ENCODE data around the gene RNASE7.

RNASE7 gene

GRCh38 chr14:21088687-21089086, 46.5 kb downstream of the RNASE7 start:
- Histone ChIP-seq H3K27me3 (no peaks in the 10 kb centered on the region), H3K36me3 (peaks cover 20 to 88% (median 47%) of the 10 kb centered on the region in 3 donors), H3K9me3 (no peaks in the 10 kb centered on the region), H3K27ac (no peak overlapping the region), H3K4me1 (peaks cover 0 to 11% (median 3%) of the 10 kb centered on the region in 4 donors), H3K4me3 (no peak overlapping the region)
- DNase-seq: no peak
- TF ChIP-seq CTCF (IDR thresholded peaks at IDR 0.05): no peak
- intact Hi-C loops (cut with DNase I; ENCODE audit: low total_unique reads): no loop called here

GRCh38 chr14:21089271-21089670, 47.1 kb downstream of the RNASE7 start:
- H3K4me1 ChIP-seq: peaks cover 0 to 11% (median 3%) of the 10 kb centered on the region in 4 donors
- intact Hi-C loops (cut with DNase I; ENCODE audit: low total_unique reads): no loop called here
- TF ChIP-seq CTCF (IDR thresholded peaks at IDR 0.05): no peak
- H3K4me3 ChIP-seq: no peak overlapping the region
- peaks cover 17 to 83% (median 43%) of the 10 kb centered on the region in 3 donors for H3K36me3 ChIP-seq
- H3K9me3 ChIP-seq: no peaks in the 10 kb centered on the region
- no peak overlapping the region for H3K27ac ChIP-seq
- no peak for DNase-seq
- no peaks in the 10 kb centered on the region for H3K27me3 ChIP-seq

- no peak for DNase-seq
- peaks cover 0 to 11% (median 3%) of the 10 kb centered on the region in 4 donors for H3K4me1 ChIP-seq
- H3K9me3 ChIP-seq: no peaks in the 10 kb centered on the region
- H3K27me3 ChIP-seq: no peaks in the 10 kb centered on the region
- H3K4me3 ChIP-seq: no peak overlapping the region
- TF ChIP-seq CTCF (IDR thresholded peaks at IDR 0.05): no peak
- H3K27ac ChIP-seq: peak overlapping the region in 1 of 2 donors; percentile 15
- intact Hi-C loops (cut with DNase I; ENCODE audit: low total_unique reads): loop anchor here (2.0 to 5.0 kb wide), 2 partner anchors 21 to 292 kb away; partner anchors contain the start of gene SUPT16H
- H3K36me3 ChIP-seq: peaks cover 11 to 77% (median 37%) of the 10 kb centered on the region in 3 donors
Observed at GRCh38 chr14:21089877-21090193, 47.7 kb downstream of the RNASE7 start.

GRCh38 chr14:21090194-21090939, 48.2 kb downstream of the RNASE7 start:
- Histone ChIP-seq H3K4me3 (no peak overlapping the region), H3K36me3 (peaks cover 7 to 72% (median 32%) of the 10 kb centered on the region in 3 donors), H3K27me3 (no peaks in the 10 kb centered on the region), H3K27ac (peak overlapping the region in 1 of 2 donors; percentile 15), H3K9me3 (no peaks in the 10 kb centered on the region), H3K4me1 (peaks cover 0 to 12% (median 3%) of the 10 kb centered on the region in 4 donors)
- peak in 1 of 2 donors; percentile 69 for DNase-seq
- intact Hi-C loops (cut with DNase I; ENCODE audit: low total_unique reads): loop anchor here (2.0 to 5.0 kb wide), 2 partner anchors 22 to 292 kb away; partner anchors contain the start of gene SUPT16H
- peak; percentile 52 to 55 for TF ChIP-seq CTCF (IDR thresholded peaks at IDR 0.05)

GRCh38 chr14:21090940-21091663, 48.9 kb downstream of the RNASE7 start:
- Histone ChIP-seq H3K4me3 (no peak overlapping the region), H3K9me3 (no peaks in the 10 kb centered on the region), H3K4me1 (peaks cover 0 to 19% (median 7%) of the 10 kb centered on the region in 4 donors), H3K36me3 (peaks cover 0 to 64% (median 25%) of the 10 kb centered on the region in 3 donors), H3K27ac (peak overlapping the region in 1 of 2 donors; percentile 15), H3K27me3 (no peaks in the 10 kb centered on the region)
- intact Hi-C loops (cut with DNase I; ENCODE audit: low total_unique reads): loop anchor here (1.0 to 5.0 kb wide), 3 partner anchors 15 to 291 kb away; partner anchors contain the start of gene SUPT16H
- no peak for DNase-seq
- TF ChIP-seq CTCF (IDR thresholded peaks at IDR 0.05): no peak
